GM23248 (cell line): ENCODE measurements around the gene CMTR1.

Experiments
- EZH2 ChIP-seq: fragments of 200-600 bp; sonication (generic); IDR thresholded peaks from 2 replicates; pipeline ENCODE4 v1.6.1; 2018; ENCODE audit warnings: antibody characterized with exemption, mild to moderate bottlenecking; ENCODE audit not compliant: insufficient read depth, poor library complexity, severe bottlenecking
- EZH2phosphoT487 ChIP-seq: fragments of 200-600 bp; sonication (generic); IDR thresholded peaks from 2 replicates; pipeline ENCODE4 v1.6.1; 2018; ENCODE audit warnings: antibody characterized with exemption, moderate library complexity, mild to moderate bottlenecking, low read depth; ENCODE audit not compliant: insufficient read depth

DNA sequence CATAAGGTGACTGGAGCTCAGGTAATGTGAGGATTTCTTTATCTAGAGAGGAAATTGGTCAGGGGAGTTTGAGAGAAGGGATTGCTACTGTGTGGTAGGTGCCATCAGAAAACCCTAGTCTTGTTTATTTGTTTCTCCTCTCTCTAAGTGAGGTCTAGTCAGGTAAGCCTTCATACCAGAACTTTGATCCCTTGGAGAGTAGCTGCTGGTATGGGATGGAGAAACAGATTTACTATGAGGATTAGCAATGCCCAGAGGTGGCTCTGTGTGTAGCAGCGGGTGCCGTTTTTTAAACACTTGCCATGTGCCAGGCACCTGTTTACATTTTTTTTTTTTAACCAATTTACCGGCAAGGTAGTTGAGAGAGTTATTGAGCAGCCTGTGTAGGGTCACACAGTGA lies 19.5 kb downstream of the CMTR1 start:
- no peak for TF ChIP-seq EZH2
- no peak for TF ChIP-seq EZH2phosphoT487
